ENCODE measurements around the gene GRIK3. TPM values are rescaled to one million over a fixed set of nuclear protein-coding genes. Genes with fewer than 3 reads are reported as not detected.

The GRIK3 gene
- total and polyA plus RNA-seq, 2 of the 8 experiments (the other 6 are each of a cell fraction or from before 2014, with no cell fraction given): 2.1 to 3.4 TPM

DNA sequence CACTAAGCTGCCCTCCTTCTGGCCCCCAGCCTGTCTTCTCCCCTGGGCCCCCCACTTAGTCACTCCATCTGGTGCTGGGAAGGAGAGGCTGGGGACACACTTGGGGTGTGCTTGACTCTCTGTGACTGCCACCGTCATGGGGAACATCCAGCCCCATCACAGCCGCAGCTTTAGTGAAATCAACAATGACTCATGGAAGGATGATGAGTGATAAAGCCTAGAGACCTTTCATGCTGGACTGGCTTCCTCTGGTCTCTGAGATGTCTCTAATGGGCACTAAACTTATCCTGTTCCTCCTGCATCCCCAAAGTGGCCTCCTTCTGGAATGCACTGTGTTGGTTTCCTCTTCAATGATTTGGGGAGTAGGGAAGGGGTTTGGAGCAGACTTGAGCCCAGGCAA is 172.9 kb downstream of the GRIK3 start:
- Histone ChIP-seq H2AFZ (ENCODE audit: low read length) (no peak overlapping the region), H3K56ac (replicated peaks; ENCODE audit: insufficient read length, low read depth, low read length) (no peak overlapping the region), H4K5ac (ENCODE audit: insufficient read length, low read depth, low read length) (no peak overlapping the region), H2BK120ac (replicated peaks; ENCODE audit: low read depth, low read length) (no peak overlapping the region), H3K23ac (ENCODE audit: insufficient read length) (no peak overlapping the region), H3K14ac (ENCODE audit: insufficient read length) (no peak overlapping the region), H3K18ac (ENCODE audit: extremely low read depth, low read length) (no peak overlapping the region), H2BK20ac (ENCODE audit: low read length) (no peak overlapping the region), H4K20me1 (replicated peaks in 1 of 2; ENCODE audit: control insufficient read depth in 1 of 2, insufficient read depth in 2 of 2, low read length in 2 of 2) (no peaks in the 10 kb centered on the region), H2BK12ac (ENCODE audit: low read depth, low read length) (no peak overlapping the region), H4K8ac (ENCODE audit: extremely low read depth, insufficient read depth, low read length) (no peak overlapping the region; the same call in 1 of the 2 replicates), H3K4me2 (ENCODE audit: insufficient read depth in 1 of 2, low read depth in 2 of 2, low read length in 2 of 2) (no peak overlapping the region), H2BK15ac (ENCODE audit: low read length) (no peak overlapping the region), H4K91ac (replicated peaks; ENCODE audit: insufficient read length, low read length) (no peak overlapping the region), H3K27me3 (replicated peaks in 1 of 4; ENCODE audit: control insufficient read depth in 3 of 4, extremely low read depth in 1 of 4, insufficient read depth in 3 of 4, low read length in 3 of 4) (no peaks in the 10 kb centered on the region), H3K4ac (replicated peaks; ENCODE audit: insufficient read length, low read depth, low read length) (no peak overlapping the region), H3K79me2 (ENCODE audit: control insufficient read depth in 1 of 2, insufficient read depth in 2 of 2, low read length in 2 of 2) (no peaks in the 10 kb centered on the region), H3K23me2 (ENCODE audit: low read depth, low read length) (no peaks in the 10 kb centered on the region), H3K4me1 (replicated peaks in 1 of 4; ENCODE audit: control insufficient read depth in 3 of 4, insufficient read depth in 4 of 4, low read length in 3 of 4) (peaks cover 0 to 4% (median 2%) of the 10 kb centered on the region in 4 experiments; a peak in 2 of 7 replicates), H3K9me3 (ENCODE audit: insufficient read depth in 2 of 2, low read depth in 1 of 2, low read length in 1 of 2) (no peaks in the 10 kb centered on the region), H3K79me1 (ENCODE audit: low read depth, low read length) (no peaks in the 10 kb centered on the region), H2AK5ac (ENCODE audit: low read depth, low read length) (no peak overlapping the region), H3K9ac (replicated peaks in 1 of 4; ENCODE audit: extremely low read depth in 1 of 4, low read depth in 3 of 4, low read length in 3 of 4) (no peak overlapping the region), H2BK5ac (ENCODE audit: low read depth, low read length) (no peak overlapping the region), H3K4me3 (ENCODE audit: extremely low read depth in 1 of 4, insufficient read depth in 2 of 4, low read depth in 3 of 4, low read length in 4 of 4) (no peak overlapping the region), H3K36me3 (ENCODE audit: control insufficient read depth in 2 of 4, insufficient read depth in 4 of 4, low read length in 3 of 4) (no peaks in the 10 kb centered on the region), H3K27ac (ENCODE audit: low read depth, low read length) (no peak overlapping the region)
- 82% methylated on average over 2 of the region's 2 CpGs; no CpG with 5 or more reads in 1 of the 2 experiments for whole genome bisulfite sequencing, 2 experiments (ENCODE audit: extremely low coverage in 1 of 2, insufficient coverage in 1 of 2, insufficient read length in 1 of 2, insufficient replicate concordance in 2 of 2, low coverage in 1 of 2, low lambda C conversion rate in 2 of 2, missing lambda C conversion rate in 1 of 2)
- no peak for FAIRE-seq
- ChIA-PET CTCF (ENCODE audit: partially characterized antibody) (interaction anchor here (0.7 to 13.5 kb wide), 12 partner anchors 10 to 289 kb away, joined by 3 to 211 read pairs (median 4); no protein-coding TSS in a partner anchor), POLR2A (ENCODE audit: partially characterized antibody) (no interaction called here)
- DNase-seq (ENCODE audit: low read depth in 1 of 2, low spot score in 2 of 2): no peak
- TF ChIP-seq, protein P1, sequence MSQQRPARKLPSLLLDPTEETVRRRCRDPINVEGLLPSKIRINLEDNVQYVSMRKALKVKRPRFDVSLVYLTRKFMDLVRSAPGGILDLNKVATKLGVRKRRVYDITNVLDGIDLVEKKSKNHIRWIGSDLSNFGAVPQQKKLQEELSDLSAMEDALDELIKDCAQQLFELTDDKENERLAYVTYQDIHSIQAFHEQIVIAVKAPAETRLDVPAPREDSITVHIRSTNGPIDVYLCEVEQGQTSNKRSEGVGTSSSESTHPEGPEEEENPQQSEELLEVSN (IDR thresholded peaks at IDR 0.05): no peak
- no peak for TF ChIP-seq GABPA (IDR thresholded peaks at IDR 0.05; ENCODE audit: borderline replicate concordance, insufficient read depth, low read length)
- TF ChIP-seq SRF (IDR thresholded peaks at IDR 0.05; ENCODE audit: low read depth, low read length): no peak
- TF ChIP-seq RNF2 (IDR thresholded peaks at IDR 0.05; ENCODE audit: borderline replicate concordance, low read depth, low read length, missing control alignments, poor library complexity, severe bottlenecking): no peak
- no peak for TF ChIP-seq SP1 (IDR thresholded peaks at IDR 0.05; ENCODE audit: low read depth, low read length)
- TF ChIP-seq KDM5A (IDR thresholded peaks at IDR 0.05; ENCODE audit: low read length): no peak
- TF ChIP-seq SUZ12 (IDR thresholded peaks at IDR 0.05; ENCODE audit: low read length): no peak
- TF ChIP-seq, protein P2, sequence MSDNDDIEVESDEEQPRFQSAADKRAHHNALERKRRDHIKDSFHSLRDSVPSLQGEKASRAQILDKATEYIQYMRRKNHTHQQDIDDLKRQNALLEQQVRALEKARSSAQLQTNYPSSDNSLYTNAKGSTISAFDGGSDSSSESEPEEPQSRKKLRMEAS (IDR thresholded peaks at IDR 0.05): no peak
- no peak for TF ChIP-seq BRCA1 (IDR thresholded peaks at IDR 0.05; ENCODE audit: low read depth, low read length)
- TF ChIP-seq, protein P3, sequence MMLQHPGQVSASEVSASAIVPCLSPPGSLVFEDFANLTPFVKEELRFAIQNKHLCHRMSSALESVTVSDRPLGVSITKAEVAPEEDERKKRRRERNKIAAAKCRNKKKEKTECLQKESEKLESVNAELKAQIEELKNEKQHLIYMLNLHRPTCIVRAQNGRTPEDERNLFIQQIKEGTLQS (IDR thresholded peaks at IDR 0.05; ENCODE audit: insufficient read depth, low read depth, low read length): no peak
- no peak for TF ChIP-seq TAF1 (IDR thresholded peaks at IDR 0.05; ENCODE audit: low read depth, low read length)
- TF ChIP-seq SP2 (IDR thresholded peaks at IDR 0.05; ENCODE audit: low read length): no peak
- no peak for TF ChIP-seq NANOG (IDR thresholded peaks at IDR 0.05; ENCODE audit: insufficient read depth, low read depth, low read length, poor library complexity, severe bottlenecking)
